Thyroid gland (tissue), 4 donors: ENCODE data around the gene MTSS2. TPM values are rescaled to one million over a fixed set of nuclear protein-coding genes. Genes with fewer than 3 reads are reported as not detected.

Experiments used
- DNase-seq, 2 donors: peaks; one replicate each; pipeline ENCODE4 v3.0.0-alpha.2; 2019
- H3K27ac ChIP-seq, 3 donors: fragments of 200-600 bp; sonication (generic); 1 replicate in 2 of 3; 2 replicates in 1 of 3; pipeline ENCODE4 v1.5.1; 2016 to 2019; ENCODE audit warnings: mild to moderate bottlenecking in 1 of 3, moderate library complexity in 1 of 3
- H3K27me3 ChIP-seq: fragments of 200-600 bp; sonication (generic); one replicate; pipeline ENCODE4 v1.5.1; 2019
- H3K36me3 ChIP-seq, 2 donors: fragments of 200-600 bp; sonication (generic); one replicate each; pipeline ENCODE4 v1.5.1; 2016 to 2019
- H3K4me1 ChIP-seq, 2 donors: fragments of 200-600 bp; sonication (generic); one replicate each; pipeline ENCODE4 v1.5.1; 2017 to 2019
- H3K4me3 ChIP-seq, 3 donors: fragments of 200-600 bp; sonication (generic); replicated peaks in 1 of 3; 1 replicate in 2 of 3; 2 replicates in 1 of 3; pipeline ENCODE4 v1.5.1; 2016; ENCODE audit warnings: mild to moderate bottlenecking in 1 of 3
- H3K9me3 ChIP-seq: fragments of 200-600 bp; sonication (generic); one replicate; pipeline ENCODE4 v1.5.1; 2017
- POLR2A ChIP-seq, 2 donors: fragments of 450-650 bp; IDR thresholded peaks; one replicate each; pipeline ENCODE4 v1.6.1; 2017; ENCODE audit warnings: antibody characterized with exemption in 2 of 2, mild to moderate bottlenecking in 2 of 2, moderate library complexity in 1 of 2
- WGBS, 2 donors: methylation state at CpG; one replicate each; pipeline ENCODE4 v1.1.5; 2017; 5-methylcytosine and 5-hydroxymethylcytosine counted together
- intact Hi-C: fragments of 100-400 bp; cut with DNase I; formaldehyde crosslinking; loops from one replicate; pipeline ENCODE4 v1.15.1; 2023
- total RNA-seq, 4 donors: library from RNA; depleted of rRNA; stranded (reverse); fragments of >200 nt; gene quantifications; one replicate each; pipeline ENCODE4 v1.2.3, GENCODE V29; 2016
- TF ChIP-seq, protein P1 (sequence below), 6 experiments: fragments of 200-600 bp in 3 of 6; fragments of 450-650 bp in 3 of 6; sonication (generic) in 3 of 6; IDR thresholded peaks; one replicate each; pipeline ENCODE4 v1.5.1; 2016 to 2019; ENCODE audit warnings: antibody characterized with exemption in 6 of 6, mild to moderate bottlenecking in 2 of 6, inconsistent platforms in 1 of 6, moderate library complexity in 1 of 6

MTSS2 gene
- total RNA-seq, 4 donors from 2014 or later: 11.3 to 39.8 (median 26.7) TPM

DNA sequence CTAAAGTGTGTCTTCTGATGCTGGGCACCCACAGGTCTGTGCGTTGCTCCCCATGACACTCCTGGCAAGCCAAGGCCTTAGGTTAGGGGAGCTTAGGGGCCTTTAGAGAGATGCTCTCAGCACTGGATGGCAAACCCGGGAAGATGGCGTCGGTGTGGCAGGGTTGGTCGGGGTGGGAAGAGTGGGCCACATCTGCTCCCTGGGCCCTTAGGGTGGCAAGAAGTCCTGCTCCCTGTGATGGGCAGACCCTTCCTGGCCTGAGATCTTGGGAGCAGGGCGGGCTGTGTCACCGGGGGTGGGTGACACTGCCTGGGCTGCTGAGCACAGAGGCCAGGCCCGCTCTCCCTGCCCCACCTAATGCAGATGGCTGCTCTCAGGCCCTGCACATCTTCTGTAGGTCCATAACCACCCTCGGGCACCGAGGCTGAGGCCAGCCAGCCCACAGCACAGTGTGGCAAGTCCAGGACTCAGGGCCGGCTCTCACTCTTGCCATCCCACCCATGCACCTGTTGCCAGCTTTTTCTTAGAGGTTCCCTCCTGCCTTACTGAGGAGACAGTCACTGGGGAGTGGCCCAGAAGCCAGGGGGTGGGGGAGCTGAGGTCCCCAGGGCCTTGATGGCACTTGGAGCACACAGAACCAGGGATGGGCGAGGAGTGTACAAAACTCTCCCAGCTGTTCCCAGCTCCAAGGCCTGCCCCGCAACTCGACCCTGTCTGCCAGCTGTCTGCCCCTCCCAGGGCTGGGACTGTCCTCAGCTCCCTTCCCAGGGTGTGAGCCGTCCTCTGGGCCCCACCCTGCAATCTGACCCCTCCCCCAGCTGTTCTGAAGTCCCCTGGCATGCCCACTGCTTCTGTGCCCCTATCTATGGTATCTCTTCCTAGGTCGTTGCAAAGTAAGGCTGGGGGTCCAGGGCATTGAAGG, 4.4 kb upstream of the MTSS2 start:
- Histone ChIP-seq H3K4me1 (peaks cover 5 to 80% of the 10 kb centered on the region in 2 donors), H3K27ac (peak overlapping the region in 2 of 3 donors; percentile 43 to 63), H3K36me3 (no peaks in the 10 kb centered on the region), H3K4me3 (no peak overlapping the region), H3K9me3 (no peaks in the 10 kb centered on the region), H3K27me3 (no peaks in the 10 kb centered on the region)
- no peak for DNase-seq
- WGBS, 2 donors: 91 to 97% methylated on average over 6 to 16 of the region's 16 CpGs
- intact Hi-C loops: no loop called here
- no peak for TF ChIP-seq POLR2A (IDR thresholded peaks at IDR 0.05)
- TF ChIP-seq, protein P1, sequence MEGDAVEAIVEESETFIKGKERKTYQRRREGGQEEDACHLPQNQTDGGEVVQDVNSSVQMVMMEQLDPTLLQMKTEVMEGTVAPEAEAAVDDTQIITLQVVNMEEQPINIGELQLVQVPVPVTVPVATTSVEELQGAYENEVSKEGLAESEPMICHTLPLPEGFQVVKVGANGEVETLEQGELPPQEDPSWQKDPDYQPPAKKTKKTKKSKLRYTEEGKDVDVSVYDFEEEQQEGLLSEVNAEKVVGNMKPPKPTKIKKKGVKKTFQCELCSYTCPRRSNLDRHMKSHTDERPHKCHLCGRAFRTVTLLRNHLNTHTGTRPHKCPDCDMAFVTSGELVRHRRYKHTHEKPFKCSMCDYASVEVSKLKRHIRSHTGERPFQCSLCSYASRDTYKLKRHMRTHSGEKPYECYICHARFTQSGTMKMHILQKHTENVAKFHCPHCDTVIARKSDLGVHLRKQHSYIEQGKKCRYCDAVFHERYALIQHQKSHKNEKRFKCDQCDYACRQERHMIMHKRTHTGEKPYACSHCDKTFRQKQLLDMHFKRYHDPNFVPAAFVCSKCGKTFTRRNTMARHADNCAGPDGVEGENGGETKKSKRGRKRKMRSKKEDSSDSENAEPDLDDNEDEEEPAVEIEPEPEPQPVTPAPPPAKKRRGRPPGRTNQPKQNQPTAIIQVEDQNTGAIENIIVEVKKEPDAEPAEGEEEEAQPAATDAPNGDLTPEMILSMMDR (IDR thresholded peaks at IDR 0.05): no peak

DNA sequence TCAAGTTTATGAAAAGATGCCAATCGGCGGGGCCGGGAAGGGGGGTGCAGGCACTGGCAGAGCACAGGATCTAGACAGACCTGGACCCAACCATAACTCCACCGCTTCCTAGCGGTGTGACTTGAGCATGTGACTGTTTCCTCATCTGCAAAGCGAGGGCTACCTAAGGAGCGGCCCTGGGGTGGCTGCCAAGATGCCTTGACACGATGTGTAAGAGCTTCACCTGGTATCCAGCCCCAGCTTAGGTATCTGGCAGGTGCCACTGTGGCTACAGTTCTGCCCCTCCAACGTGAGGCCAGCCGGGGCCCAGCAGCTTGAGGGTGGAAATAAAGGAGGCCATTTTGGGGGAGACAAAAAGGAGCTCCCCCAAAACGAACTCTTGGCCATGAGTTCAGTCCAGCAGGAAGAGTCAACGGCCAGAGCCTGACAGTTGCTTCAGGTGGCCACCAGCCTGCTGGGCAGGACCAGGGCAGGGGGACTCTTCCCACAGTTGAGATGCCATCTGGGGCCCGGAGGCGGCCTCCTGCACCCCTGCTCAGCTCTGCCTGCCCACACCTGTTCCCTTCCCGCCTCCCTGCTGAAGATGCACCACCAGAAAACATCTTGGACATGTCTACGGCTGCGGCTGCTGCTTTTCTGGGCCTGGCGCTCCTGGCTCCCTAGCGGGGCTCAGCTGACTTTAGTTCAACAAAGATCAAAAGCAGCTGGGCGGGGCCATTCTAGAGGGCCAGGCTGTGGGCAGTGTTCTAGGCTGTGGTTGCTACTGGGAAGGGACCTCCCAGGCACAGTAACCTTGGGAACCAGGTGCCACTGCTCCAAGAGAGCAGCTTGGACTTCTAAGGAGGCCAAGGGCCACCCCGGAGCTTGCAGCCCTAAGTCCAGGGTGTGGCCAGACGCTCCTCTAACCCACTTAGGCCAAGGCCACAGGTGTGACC, 3.4 kb upstream of the MTSS2 start:
- Histone ChIP-seq H3K27ac (peak overlapping the region in 2 of 3 donors; percentile 40 to 59), H3K27me3 (no peaks in the 10 kb centered on the region), H3K36me3 (no peaks in the 10 kb centered on the region), H3K9me3 (no peaks in the 10 kb centered on the region), H3K4me1 (peaks cover 14 to 86% of the 10 kb centered on the region in 2 donors), H3K4me3 (no peak overlapping the region)
- 75 to 89% methylated on average over 18 to 19 of the region's 22 CpGs for WGBS, 2 donors
- intact Hi-C loops: no loop called here
- TF ChIP-seq POLR2A (IDR thresholded peaks at IDR 0.05): no peak
- TF ChIP-seq, protein P1 (IDR thresholded peaks at IDR 0.05): no peak
- peak; percentile 72 to 89 for DNase-seq

DNA sequence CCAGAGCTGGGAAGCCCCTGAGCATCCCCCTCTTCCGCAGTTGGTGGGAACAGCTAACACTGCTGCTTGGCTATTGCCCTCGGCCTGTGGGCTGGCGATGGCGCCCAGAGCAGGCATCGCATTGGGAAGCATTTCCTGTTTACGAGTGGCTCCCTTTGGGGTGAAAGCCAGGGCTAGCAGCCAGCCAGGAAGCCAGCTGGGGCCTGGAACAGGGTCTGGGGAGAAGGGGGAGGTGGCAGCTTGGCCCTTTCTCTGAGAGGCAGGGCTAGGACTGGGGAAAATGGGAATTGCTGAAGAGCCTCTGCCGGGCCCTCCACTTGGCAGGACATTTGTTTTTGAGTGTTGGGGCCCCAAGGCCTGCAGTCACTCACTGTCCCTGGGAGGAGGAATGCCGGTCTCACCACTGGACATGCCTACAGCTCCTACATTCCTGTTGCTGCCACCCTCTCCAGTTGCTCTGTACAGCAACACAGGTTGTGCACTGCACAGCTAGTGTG, 2.4 kb upstream of the MTSS2 start:
- no peak overlapping the region for H3K4me3 ChIP-seq
- no peaks in the 10 kb centered on the region for H3K9me3 ChIP-seq
- 47 to 57% methylated on average over 4 to 7 of the region's 8 CpGs for WGBS, 2 donors
- TF ChIP-seq, protein P1 (IDR thresholded peaks at IDR 0.05): no peak
- no peak for TF ChIP-seq POLR2A (IDR thresholded peaks at IDR 0.05)
- intact Hi-C loops: no loop called here
- H3K27me3 ChIP-seq: no peaks in the 10 kb centered on the region
- H3K4me1 ChIP-seq: peaks cover 20 to 86% of the 10 kb centered on the region in 2 donors
- peak; percentile 38 to 51 for DNase-seq
- peak overlapping the region; percentile 59 to 72 (median 63) for H3K27ac ChIP-seq
- H3K36me3 ChIP-seq: no peaks in the 10 kb centered on the region

DNA sequence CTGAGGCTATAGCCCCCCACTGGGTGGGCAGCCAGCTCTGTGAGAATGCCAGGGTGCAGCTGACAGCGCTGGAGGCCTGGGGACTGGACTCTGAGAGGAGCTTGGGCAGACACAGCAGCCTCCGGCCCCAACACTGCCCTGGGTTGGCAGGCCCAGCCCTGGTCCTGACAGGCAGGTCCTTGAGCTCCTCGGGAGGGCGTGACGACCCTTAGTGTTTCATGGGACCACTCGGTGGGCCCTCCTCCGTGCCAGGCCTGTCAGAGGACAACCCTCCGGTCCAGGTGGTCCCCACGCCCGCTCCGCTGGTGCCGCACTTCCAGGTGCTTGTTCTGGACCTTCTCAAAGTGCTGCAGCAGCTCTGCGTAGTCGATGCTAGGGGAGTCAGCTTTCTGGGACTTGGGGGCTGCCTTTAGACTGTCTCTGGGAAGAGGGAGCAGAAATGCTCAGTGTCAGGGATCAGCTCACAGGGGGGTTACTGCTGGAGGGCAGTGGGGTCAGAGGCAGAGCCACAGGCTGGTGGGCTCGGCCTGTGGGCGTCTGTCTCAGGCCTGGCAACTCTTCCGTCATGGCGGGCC, 1.9 kb upstream of the MTSS2 start:
- peaks cover 20 to 87% of the 10 kb centered on the region in 2 donors for H3K4me1 ChIP-seq
- no peak for TF ChIP-seq POLR2A (IDR thresholded peaks at IDR 0.05)
- TF ChIP-seq, protein P1 (IDR thresholded peaks at IDR 0.05): no peak
- WGBS, 2 donors: 74 to 95% methylated on average over 7 to 15 of the region's 18 CpGs
- no peaks in the 10 kb centered on the region for H3K36me3 ChIP-seq
- no peak overlapping the region for H3K4me3 ChIP-seq
- H3K27me3 ChIP-seq: no peaks in the 10 kb centered on the region
- intact Hi-C loops: no loop called here
- H3K27ac ChIP-seq: peak overlapping the region; percentile 59 to 72 (median 63)
- DNase-seq: no peak
- H3K9me3 ChIP-seq: no peaks in the 10 kb centered on the region
